Tibial nerve (tissue), 4 donors: Measurements from ENCODE around the gene YARS1. TPM values are rescaled to one million over a fixed set of nuclear protein-coding genes. Genes with fewer than 3 reads are reported as not detected.

Experiments used
- DNase-seq, 2 donors: peaks; one replicate each; pipeline ENCODE4 v3.0.0-alpha.2; 2019; ENCODE audit warnings: low spot score in 2 of 2
- H3K27ac ChIP-seq, 4 donors: fragments of 200-600 bp; sonication (generic) in 3 of 4; one replicate each; pipeline ENCODE4 v1.5.1; 2017 to 2019; ENCODE audit warnings: mild to moderate bottlenecking in 1 of 4
- H3K27me3 ChIP-seq, 2 donors: fragments of 200-600 bp; sonication (generic) in 1 of 2; one replicate each; pipeline versions ENCODE4 v1.5.1 to v1.6.0; 2017 to 2019
- H3K36me3 ChIP-seq, 3 donors: fragments of 200-600 bp; sonication (generic); one replicate each; pipeline ENCODE4 v1.5.1; 2018 to 2019
- H3K4me1 ChIP-seq, 4 donors: fragments of 200-600 bp; sonication (generic) in 3 of 4; one replicate each; pipeline ENCODE4 v1.5.1; 2017 to 2019
- H3K4me3 ChIP-seq, 4 donors: fragments of 200-600 bp; sonication (generic) in 3 of 4; one replicate each; pipeline ENCODE4 v1.5.1; 2017 to 2019; ENCODE audit warnings: mild to moderate bottlenecking in 1 of 4, moderate library complexity in 1 of 4
- H3K9me3 ChIP-seq, 4 donors: fragments of 200-600 bp; sonication (generic) in 3 of 4; one replicate each; pipeline ENCODE4 v1.5.1; 2017 to 2019
- EP300 ChIP-seq, 2 donors: sonication (generic); formaldehyde crosslinking; IDR thresholded peaks; one replicate each; pipeline ENCODE4 v1.6.1; 2017; ENCODE audit warnings: antibody characterized with exemption in 2 of 2, mild to moderate bottlenecking in 1 of 2
- POLR2A ChIP-seq, 2 donors: fragments of 450-650 bp; IDR thresholded peaks; one replicate each; pipeline ENCODE4 v1.6.1; 2017; ENCODE audit warnings: antibody characterized with exemption in 2 of 2, mild to moderate bottlenecking in 2 of 2, moderate library complexity in 2 of 2
- WGBS, 2 donors: methylation state at CpG; one replicate each; pipeline ENCODE4 v1.1.5; 2018; 5-methylcytosine and 5-hydroxymethylcytosine counted together
- total RNA-seq, 4 donors: library from RNA; depleted of rRNA; stranded (reverse); fragments of >200 nt; gene quantifications; one replicate each; pipeline ENCODE4 v1.1.0, GENCODE V29; 2016
- TF ChIP-seq, protein P1 (sequence below), 5 experiments: fragments of 200-600 bp in 3 of 5; fragments of 450-650 bp in 2 of 5; sonication (generic) in 3 of 5; IDR thresholded peaks; one replicate each; pipeline ENCODE4 v1.5.1; 2016 to 2019; ENCODE audit warnings: antibody characterized with exemption in 5 of 5, mild to moderate bottlenecking in 3 of 5, moderate library complexity in 2 of 5

The YARS1 gene
- total RNA-seq, 4 donors from 2014 or later = 29.0 to 80.7 (median 50.2) TPM

GRCh38 chr1:32746130-32746529 lies 71.0 kb downstream of the YARS1 start:
- H3K4me1 ChIP-seq = peaks cover 0 to 22% (median 1%) of the 10 kb centered on the region in 4 donors

GRCh38 chr1:32744071-32744425 lies 73.1 kb downstream of the YARS1 start:
- no peaks in the 10 kb centered on the region for H3K36me3 ChIP-seq
- H3K9me3 ChIP-seq = no peaks in the 10 kb centered on the region
- no peaks in the 10 kb centered on the region for H3K27me3 ChIP-seq
- no peak for DNase-seq
- peaks cover 0 to 28% (median 3%) of the 10 kb centered on the region in 4 donors for H3K4me1 ChIP-seq
- no peak overlapping the region for H3K27ac ChIP-seq
- TF ChIP-seq EP300 (IDR thresholded peaks at IDR 0.05) (no peak), POLR2A (IDR thresholded peaks at IDR 0.05) (no peak)
- TF ChIP-seq, protein P1, sequence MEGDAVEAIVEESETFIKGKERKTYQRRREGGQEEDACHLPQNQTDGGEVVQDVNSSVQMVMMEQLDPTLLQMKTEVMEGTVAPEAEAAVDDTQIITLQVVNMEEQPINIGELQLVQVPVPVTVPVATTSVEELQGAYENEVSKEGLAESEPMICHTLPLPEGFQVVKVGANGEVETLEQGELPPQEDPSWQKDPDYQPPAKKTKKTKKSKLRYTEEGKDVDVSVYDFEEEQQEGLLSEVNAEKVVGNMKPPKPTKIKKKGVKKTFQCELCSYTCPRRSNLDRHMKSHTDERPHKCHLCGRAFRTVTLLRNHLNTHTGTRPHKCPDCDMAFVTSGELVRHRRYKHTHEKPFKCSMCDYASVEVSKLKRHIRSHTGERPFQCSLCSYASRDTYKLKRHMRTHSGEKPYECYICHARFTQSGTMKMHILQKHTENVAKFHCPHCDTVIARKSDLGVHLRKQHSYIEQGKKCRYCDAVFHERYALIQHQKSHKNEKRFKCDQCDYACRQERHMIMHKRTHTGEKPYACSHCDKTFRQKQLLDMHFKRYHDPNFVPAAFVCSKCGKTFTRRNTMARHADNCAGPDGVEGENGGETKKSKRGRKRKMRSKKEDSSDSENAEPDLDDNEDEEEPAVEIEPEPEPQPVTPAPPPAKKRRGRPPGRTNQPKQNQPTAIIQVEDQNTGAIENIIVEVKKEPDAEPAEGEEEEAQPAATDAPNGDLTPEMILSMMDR (IDR thresholded peaks at IDR 0.05) = no peak
- no peak overlapping the region for H3K4me3 ChIP-seq

More at GRCh38 chr1:32746130-32746529, 71.0 kb downstream of the YARS1 start:
- H3K27me3 ChIP-seq = no peaks in the 10 kb centered on the region
- H3K36me3 ChIP-seq = no peaks in the 10 kb centered on the region
- TF ChIP-seq, protein P1 (IDR thresholded peaks at IDR 0.05) = no peak
- TF ChIP-seq POLR2A (IDR thresholded peaks at IDR 0.05) = no peak
- TF ChIP-seq EP300 (IDR thresholded peaks at IDR 0.05) = no peak
- no peak overlapping the region for H3K4me3 ChIP-seq
- WGBS, 2 donors = 62 to 81% methylated on average over 9 of the region's 9 CpGs
- DNase-seq = no peak
- no peak overlapping the region for H3K27ac ChIP-seq
- H3K9me3 ChIP-seq = no peaks in the 10 kb centered on the region

- Histone ChIP-seq H3K9me3 (no peaks in the 10 kb centered on the region), H3K36me3 (no peaks in the 10 kb centered on the region), H3K4me3 (no peak overlapping the region), H3K27ac (peak overlapping the region in 3 of 4 donors; percentile 86 to 89 (median 89)), H3K27me3 (no peaks in the 10 kb centered on the region), H3K4me1 (peaks cover 0 to 28% (median 3%) of the 10 kb centered on the region in 4 donors)
- WGBS, 2 donors = 11 to 39% methylated on average over 4 to 5 of the region's 6 CpGs
- TF ChIP-seq EP300 (IDR thresholded peaks at IDR 0.05) = no peak
- DNase-seq = no peak
These were observed 73.6 kb downstream of the YARS1 start for GRCh38 chr1:32743380-32744070.

DNA sequence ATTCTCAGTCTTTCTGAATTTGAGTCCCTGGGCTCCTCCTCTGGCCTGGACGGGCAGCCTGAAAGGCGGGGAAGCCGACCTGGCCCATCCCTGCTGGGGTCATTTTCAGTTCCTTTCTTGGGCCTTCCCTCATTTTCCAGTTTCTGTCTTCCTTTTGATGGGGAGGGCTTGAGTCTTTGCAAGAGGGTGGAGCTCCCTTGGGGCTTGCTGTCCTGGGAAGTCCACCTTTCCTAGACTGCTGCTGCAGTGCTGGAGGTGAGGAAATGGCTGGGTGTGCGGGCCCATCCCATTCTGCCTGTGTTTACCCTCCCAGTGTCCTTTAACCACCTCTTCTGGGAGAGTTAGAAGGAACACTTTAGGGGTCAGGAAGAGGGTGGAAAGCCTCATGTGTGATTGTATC lies 74.2 kb downstream of the YARS1 start:
- no peak for DNase-seq
- no peaks in the 10 kb centered on the region for H3K36me3 ChIP-seq
- 59 to 70% methylated on average over 4 of the region's 4 CpGs for WGBS, 2 donors
- H3K4me1 ChIP-seq = peaks cover 0 to 28% (median 3%) of the 10 kb centered on the region in 4 donors
- H3K9me3 ChIP-seq = no peaks in the 10 kb centered on the region
- TF ChIP-seq POLR2A (IDR thresholded peaks at IDR 0.05) (no peak), EP300 (IDR thresholded peaks at IDR 0.05) (no peak)
- TF ChIP-seq, protein P1 (IDR thresholded peaks at IDR 0.05) = no peak
- no peaks in the 10 kb centered on the region for H3K27me3 ChIP-seq
- peak overlapping the region in 3 of 4 donors; percentile 64 to 84 (median 71) for H3K4me3 ChIP-seq
- peak overlapping the region in 3 of 4 donors; percentile 86 to 89 (median 89) for H3K27ac ChIP-seq

DNA sequence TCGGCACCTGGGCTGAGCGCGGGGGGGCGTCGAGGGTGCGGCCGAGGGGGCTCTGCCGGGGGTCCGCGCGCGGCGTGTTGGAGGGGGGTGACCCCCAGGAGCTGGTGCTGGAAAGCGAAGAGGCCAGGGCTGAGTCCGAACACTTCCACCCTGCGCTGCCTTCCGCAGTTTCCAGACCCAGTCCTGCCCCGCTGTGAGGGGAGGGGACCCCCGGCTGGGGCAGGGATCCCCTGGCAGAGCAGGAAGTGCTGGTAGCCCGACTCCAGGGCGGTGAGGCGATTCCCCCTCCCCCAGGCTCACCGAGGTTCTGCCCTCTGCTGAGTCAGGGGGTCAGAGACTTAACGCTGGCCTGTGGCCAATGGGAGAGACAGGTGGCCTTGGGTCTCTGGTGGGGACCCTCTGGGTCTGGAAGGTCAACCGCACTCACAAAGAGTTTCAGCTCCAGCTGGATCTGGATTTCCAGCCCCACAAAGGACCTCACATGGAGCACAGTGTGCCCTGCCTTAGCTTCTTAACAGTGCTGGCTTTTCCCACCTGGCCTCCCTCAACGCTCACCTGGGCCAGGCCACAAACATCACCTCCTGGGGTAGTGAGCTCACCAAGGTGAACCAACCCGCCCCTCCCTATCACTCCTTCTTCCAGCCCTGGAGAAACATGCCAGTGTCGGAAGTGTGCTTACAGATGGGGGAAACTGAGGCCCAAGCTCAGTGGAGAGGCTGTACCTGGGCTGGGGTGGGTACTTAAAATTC lies 74.8 kb downstream of the YARS1 start:
- no peaks in the 10 kb centered on the region for H3K27me3 ChIP-seq
- H3K4me1 ChIP-seq = peaks cover 0 to 28% (median 3%) of the 10 kb centered on the region in 4 donors
- H3K4me3 ChIP-seq = peak overlapping the region; percentile 51 to 84 (median 68)
- TF ChIP-seq, protein P1 (IDR thresholded peaks at IDR 0.05) = no peak
- no peak for TF ChIP-seq EP300 (IDR thresholded peaks at IDR 0.05)
- TF ChIP-seq POLR2A (IDR thresholded peaks at IDR 0.05) = no peak
- no peak for DNase-seq
- 20 to 21% methylated on average over 26 to 28 of the region's 28 CpGs for WGBS, 2 donors
- H3K27ac ChIP-seq = peak overlapping the region; percentile 67 to 89 (median 88)
- H3K36me3 ChIP-seq = no peaks in the 10 kb centered on the region
- H3K9me3 ChIP-seq = no peaks in the 10 kb centered on the region
